Natural killer cell (primary cell): ENCODE results near the gene C1orf105. TPM values are rescaled to one million over a fixed set of nuclear protein-coding genes. Genes with fewer than 3 reads are reported as not detected.
"Not testable (repeated sequence)": the region's sequence is repeated elsewhere in the genome, so short reads cannot be mapped to it uniquely, and the experiment has no call there.

Experiments
- ATAC-seq, 3 donors: fragments of 150-1000 bp in 2 of 3; fragments of 200-7000 bp in 1 of 3; cut with Tn5 transposase; 1 replicate in 1 of 3; 2 replicates in 2 of 3; pipeline ENCODE4 v1.10.0; 2021; ENCODE audit warnings: mild to moderate bottlenecking in 2 of 3, moderate library complexity in 2 of 3
- DNase-seq, 2 donors: peaks; one replicate each; pipeline versions ENCODE4 v3.0.0 to v3.0.0-alpha.2; 2013 to 2021; ENCODE audit warnings: mixed read lengths in 1 of 2
- H3K27ac ChIP-seq: one replicate; pipeline ENCODE4 v1.5.1; 2013; ENCODE audit warnings: mild to moderate bottlenecking, low read length
- H3K27me3 ChIP-seq: one replicate; pipeline ENCODE4 v1.6.1; 2013; ENCODE audit warnings: low read length; ENCODE audit not compliant: control insufficient read depth, insufficient read depth
- H3K36me3 ChIP-seq: one replicate; pipeline ENCODE4 v1.6.1; 2013; ENCODE audit warnings: low read length; ENCODE audit not compliant: control insufficient read depth, insufficient read depth
- H3K4me1 ChIP-seq: one replicate; pipeline ENCODE4 v1.6.1; 2013; ENCODE audit warnings: low read length; ENCODE audit not compliant: control insufficient read depth, insufficient read depth
- H3K4me3 ChIP-seq: one replicate; pipeline ENCODE4 v1.5.1; 2013; ENCODE audit warnings: low read length
- H3K9me3 ChIP-seq: one replicate; pipeline ENCODE4 v1.6.1; 2013; ENCODE audit warnings: low read length; ENCODE audit not compliant: control insufficient read depth, insufficient read depth
- H3K27ac Mint-ChIP-seq, 2 donors: one replicate each; pipeline ENCODE4 v1.8.0; 2022; ENCODE audit warnings: mild to moderate bottlenecking in 2 of 2, mixed read lengths in 2 of 2, moderate library complexity in 1 of 2
- H3K27me3 Mint-ChIP-seq, 2 donors: one replicate each; pipeline ENCODE4 v1.8.0; 2022; ENCODE audit warnings: low read depth in 2 of 2, mixed read lengths in 2 of 2
- H3K36me3 Mint-ChIP-seq: one replicate; pipeline ENCODE4 v1.8.0; 2022; ENCODE audit warnings: mixed read lengths
- H3K4me1 Mint-ChIP-seq, 2 donors: one replicate each; pipeline ENCODE4 v1.8.0; 2022; ENCODE audit warnings: mixed read lengths in 2 of 2
- H3K4me3 Mint-ChIP-seq: one replicate; pipeline ENCODE4 v1.8.0; 2022; ENCODE audit warnings: mild to moderate bottlenecking, moderate library complexity, mixed read lengths
- H3K9me3 Mint-ChIP-seq, 2 donors: one replicate each; pipeline ENCODE4 v1.8.0; 2022; ENCODE audit warnings: mixed read lengths in 2 of 2
- WGBS: methylation state at CpG from one replicate; pipeline ENCODE4 v1.1.7; 2013; ENCODE audit warnings: missing lambda C conversion rate; ENCODE audit not compliant: insufficient coverage; 5-methylcytosine and 5-hydroxymethylcytosine counted together
- intact Hi-C: fragments of 100-400 bp; cut with micrococcal nuclease; formaldehyde crosslinking; loops from one replicate; pipeline ENCODE4 v1.14.2; 2022
- total RNA-seq, 4 donors: library from RNA; stranded (reverse); fragments of 120-200 nt in 1 of 4; gene quantifications; one replicate each; pipeline versions ENCODE4 v1.2.3 to v1.2.4, GENCODE V29; 2013 to 2022
- TF ChIP-seq, protein P1 (sequence below): fragments of 200-600 bp; IDR thresholded peaks from one replicate; pipeline ENCODE4 v1.8.0; 2022; ENCODE audit warnings: antibody characterized with exemption

C1orf105 gene
- total RNA-seq, 3 donors from 2014 or later (not counting 1 experiment from before 2014, with no cell fraction given): not detected

- H3K27ac ChIP-seq: no peak overlapping the region
- H3K27me3 ChIP-seq: no peaks in the 10 kb centered on the region
- no peaks in the 10 kb centered on the region for H3K36me3 Mint-ChIP-seq
- no peaks in the 10 kb centered on the region for H3K9me3 ChIP-seq
- no peak overlapping the region for H3K4me3 ChIP-seq
- H3K4me3 Mint-ChIP-seq: no peak overlapping the region
- H3K27ac Mint-ChIP-seq: no peak overlapping the region
- no peaks in the 10 kb centered on the region for H3K4me1 Mint-ChIP-seq
- no CpG with 5 or more reads among the region's 1 CpG for WGBS
- H3K9me3 Mint-ChIP-seq: no peaks in the 10 kb centered on the region
- intact Hi-C loops: no loop called here
- ATAC-seq (no peak), DNase-seq (no peak)
- H3K4me1 ChIP-seq: no peaks in the 10 kb centered on the region
- peaks cover 23 to 32% of the 10 kb centered on the region in 2 donors for H3K27me3 Mint-ChIP-seq
- no peaks in the 10 kb centered on the region for H3K36me3 ChIP-seq
- TF ChIP-seq, protein P1, sequence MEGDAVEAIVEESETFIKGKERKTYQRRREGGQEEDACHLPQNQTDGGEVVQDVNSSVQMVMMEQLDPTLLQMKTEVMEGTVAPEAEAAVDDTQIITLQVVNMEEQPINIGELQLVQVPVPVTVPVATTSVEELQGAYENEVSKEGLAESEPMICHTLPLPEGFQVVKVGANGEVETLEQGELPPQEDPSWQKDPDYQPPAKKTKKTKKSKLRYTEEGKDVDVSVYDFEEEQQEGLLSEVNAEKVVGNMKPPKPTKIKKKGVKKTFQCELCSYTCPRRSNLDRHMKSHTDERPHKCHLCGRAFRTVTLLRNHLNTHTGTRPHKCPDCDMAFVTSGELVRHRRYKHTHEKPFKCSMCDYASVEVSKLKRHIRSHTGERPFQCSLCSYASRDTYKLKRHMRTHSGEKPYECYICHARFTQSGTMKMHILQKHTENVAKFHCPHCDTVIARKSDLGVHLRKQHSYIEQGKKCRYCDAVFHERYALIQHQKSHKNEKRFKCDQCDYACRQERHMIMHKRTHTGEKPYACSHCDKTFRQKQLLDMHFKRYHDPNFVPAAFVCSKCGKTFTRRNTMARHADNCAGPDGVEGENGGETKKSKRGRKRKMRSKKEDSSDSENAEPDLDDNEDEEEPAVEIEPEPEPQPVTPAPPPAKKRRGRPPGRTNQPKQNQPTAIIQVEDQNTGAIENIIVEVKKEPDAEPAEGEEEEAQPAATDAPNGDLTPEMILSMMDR: no peak
Observed at GRCh38 chr1:172492421-172492820, 71.9 kb downstream of the C1orf105 start.

GRCh38 chr1:172494166-172494565 lies 73.7 kb downstream of the C1orf105 start:
- ATAC-seq (no peak), DNase-seq (no peak)
- Mint-ChIP-seq H3K9me3 (no peaks in the 10 kb centered on the region), H3K4me3 (no peak overlapping the region), H3K4me1 (no peaks in the 10 kb centered on the region), H3K27ac (no peak overlapping the region), H3K27me3 (peaks cover 17 to 25% of the 10 kb centered on the region in 2 donors), H3K36me3 (no peaks in the 10 kb centered on the region)
- H3K27ac ChIP-seq: no peak overlapping the region
- intact Hi-C loops: no loop called here
- H3K4me1 ChIP-seq: no peaks in the 10 kb centered on the region
- no peak overlapping the region for H3K4me3 ChIP-seq
- H3K36me3 ChIP-seq: no peaks in the 10 kb centered on the region
- no peaks in the 10 kb centered on the region for H3K27me3 ChIP-seq
- 93% methylated on average over 2 of the region's 2 CpGs for WGBS
- no peaks in the 10 kb centered on the region for H3K9me3 ChIP-seq
- TF ChIP-seq, protein P1: no peak

DNA sequence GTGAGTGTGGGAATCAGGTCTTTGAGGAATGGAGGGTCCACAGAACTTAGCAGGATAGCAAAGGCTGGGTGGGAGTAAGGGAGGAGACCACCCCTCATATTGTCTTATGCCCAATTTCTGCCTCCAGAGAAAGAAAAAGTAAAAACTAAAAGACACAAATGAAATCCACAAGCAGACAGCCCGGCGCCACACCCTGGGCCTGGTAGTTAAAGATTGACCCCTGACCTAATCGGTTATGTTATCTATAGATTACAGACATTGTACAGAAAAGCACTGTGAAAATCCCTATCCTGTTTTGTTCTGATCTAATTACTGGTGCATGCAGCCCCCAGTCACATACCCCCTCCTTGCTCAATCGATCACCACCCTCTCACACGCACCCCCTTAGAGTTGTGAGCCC lies 75.6 kb downstream of the C1orf105 start:
- H3K36me3 ChIP-seq, ATAC-seq, H3K4me1 ChIP-seq, H3K4me3 Mint-ChIP-seq, intact Hi-C loops, H3K9me3 ChIP-seq, H3K4me3 ChIP-seq, DNase-seq, H3K4me1 Mint-ChIP-seq, H3K9me3 Mint-ChIP-seq, H3K27ac ChIP-seq, H3K36me3 Mint-ChIP-seq, H3K27me3 ChIP-seq, H3K27ac Mint-ChIP-seq: not testable (repeated sequence)
- H3K27me3 Mint-ChIP-seq: peaks cover 10 to 13% of the 10 kb centered on the region in 2 donors
- WGBS: 90% methylated on average over 5 of the region's 5 CpGs

- intact Hi-C loops: no loop called here
- Mint-ChIP-seq H3K4me3 (no peak overlapping the region), H3K27ac (no peak overlapping the region), H3K4me1 (no peaks in the 10 kb centered on the region), H3K36me3 (no peaks in the 10 kb centered on the region), H3K27me3 (peaks cover 8% of the 10 kb centered on the region in 2 donors), H3K9me3 (no peaks in the 10 kb centered on the region)
- no peaks in the 10 kb centered on the region for H3K36me3 ChIP-seq
- no peaks in the 10 kb centered on the region for H3K4me1 ChIP-seq
- no peak for ATAC-seq
- H3K27ac ChIP-seq: no peak overlapping the region
- TF ChIP-seq, protein P1: no peak
- no peaks in the 10 kb centered on the region for H3K9me3 ChIP-seq
- no peak for DNase-seq
- no peak overlapping the region for H3K4me3 ChIP-seq
- no peaks in the 10 kb centered on the region for H3K27me3 ChIP-seq
- WGBS: 95% methylated on average over 1 of the region's 1 CpG
Observed at GRCh38 chr1:172496678-172497077, 76.2 kb downstream of the C1orf105 start.
